Measurements from ENCODE around the gene NDFIP2. TPM values are rescaled to one million over a fixed set of nuclear protein-coding genes. Genes with fewer than 3 reads are reported as not detected.

The NDFIP2 gene
- total RNA-seq, 2 donors from 2014 or later, result 84.2 to 130 TPM

DNA sequence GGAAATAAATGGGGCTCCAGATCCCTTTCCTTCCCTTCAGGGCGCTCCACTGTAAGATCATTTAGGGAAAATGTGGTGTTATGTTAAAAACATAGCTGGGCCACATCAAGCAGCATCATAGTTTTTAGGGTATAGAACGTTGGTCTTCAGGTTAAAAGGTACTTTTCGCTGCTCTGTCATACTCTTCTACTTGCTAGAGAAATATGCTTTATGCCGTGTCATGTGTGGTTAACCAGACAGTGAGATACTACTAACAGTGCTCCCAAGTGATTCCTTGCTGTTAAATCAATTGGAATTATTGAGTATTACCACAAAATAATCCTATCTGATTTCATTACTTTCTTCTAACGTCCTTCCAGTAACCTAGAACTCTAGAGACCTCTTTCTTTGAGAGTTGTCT, 1.1 kb upstream of the NDFIP2 start:
- no peak for DNase-seq
- H3K9me3 ChIP-seq, result no peaks in the 10 kb centered on the region
- H3K36me3 ChIP-seq, result no peaks in the 10 kb centered on the region
- intact Hi-C loops (cut with DNase I), result no loop called here
- H3K9ac ChIP-seq (ENCODE audit: low read depth in 2 of 2, low read length in 2 of 2), result no peak overlapping the region
- no peak overlapping the region for H3K27ac ChIP-seq
- no peaks in the 10 kb centered on the region for H3K4me1 ChIP-seq
- H3K4me3 ChIP-seq, result no peak overlapping the region
- TF ChIP-seq, protein P1, sequence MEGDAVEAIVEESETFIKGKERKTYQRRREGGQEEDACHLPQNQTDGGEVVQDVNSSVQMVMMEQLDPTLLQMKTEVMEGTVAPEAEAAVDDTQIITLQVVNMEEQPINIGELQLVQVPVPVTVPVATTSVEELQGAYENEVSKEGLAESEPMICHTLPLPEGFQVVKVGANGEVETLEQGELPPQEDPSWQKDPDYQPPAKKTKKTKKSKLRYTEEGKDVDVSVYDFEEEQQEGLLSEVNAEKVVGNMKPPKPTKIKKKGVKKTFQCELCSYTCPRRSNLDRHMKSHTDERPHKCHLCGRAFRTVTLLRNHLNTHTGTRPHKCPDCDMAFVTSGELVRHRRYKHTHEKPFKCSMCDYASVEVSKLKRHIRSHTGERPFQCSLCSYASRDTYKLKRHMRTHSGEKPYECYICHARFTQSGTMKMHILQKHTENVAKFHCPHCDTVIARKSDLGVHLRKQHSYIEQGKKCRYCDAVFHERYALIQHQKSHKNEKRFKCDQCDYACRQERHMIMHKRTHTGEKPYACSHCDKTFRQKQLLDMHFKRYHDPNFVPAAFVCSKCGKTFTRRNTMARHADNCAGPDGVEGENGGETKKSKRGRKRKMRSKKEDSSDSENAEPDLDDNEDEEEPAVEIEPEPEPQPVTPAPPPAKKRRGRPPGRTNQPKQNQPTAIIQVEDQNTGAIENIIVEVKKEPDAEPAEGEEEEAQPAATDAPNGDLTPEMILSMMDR (IDR thresholded peaks at IDR 0.05), result no peak
- no peaks in the 10 kb centered on the region for H3K27me3 ChIP-seq

DNA sequence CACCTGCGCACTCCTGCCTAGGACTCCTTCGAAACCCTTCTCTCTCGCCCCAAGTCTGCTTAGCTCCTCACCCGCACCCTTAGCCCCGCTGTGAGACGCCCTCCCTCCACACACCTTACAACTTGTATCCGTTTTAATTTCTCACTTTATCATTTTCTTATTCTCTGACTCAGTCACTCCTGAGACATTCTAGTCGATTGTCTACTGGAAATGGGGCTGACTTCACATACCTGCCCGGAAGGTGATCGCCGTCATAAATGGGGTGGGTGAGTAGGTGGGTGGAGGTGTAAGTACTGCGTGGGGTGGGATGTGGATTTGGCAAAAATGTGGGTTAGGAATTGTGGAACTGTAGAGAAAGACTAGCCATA, 714 bp downstream of the NDFIP2 start:
- DNase-seq, result peak; percentile 55
- Histone ChIP-seq H3K9ac (ENCODE audit: low read depth in 2 of 2, low read length in 2 of 2) (peak overlapping the region; percentile 84 to 98), H3K4me1 (no peaks in the 10 kb centered on the region), H3K36me3 (no peaks in the 10 kb centered on the region), H3K4me3 (peak overlapping the region; percentile 67), H3K9me3 (no peaks in the 10 kb centered on the region), H3K27me3 (no peaks in the 10 kb centered on the region), H3K27ac (peak overlapping the region; percentile 88)
- TF ChIP-seq, protein P1 (IDR thresholded peaks at IDR 0.05), result no peak
- intact Hi-C loops (cut with DNase I), result no loop called here

DNA sequence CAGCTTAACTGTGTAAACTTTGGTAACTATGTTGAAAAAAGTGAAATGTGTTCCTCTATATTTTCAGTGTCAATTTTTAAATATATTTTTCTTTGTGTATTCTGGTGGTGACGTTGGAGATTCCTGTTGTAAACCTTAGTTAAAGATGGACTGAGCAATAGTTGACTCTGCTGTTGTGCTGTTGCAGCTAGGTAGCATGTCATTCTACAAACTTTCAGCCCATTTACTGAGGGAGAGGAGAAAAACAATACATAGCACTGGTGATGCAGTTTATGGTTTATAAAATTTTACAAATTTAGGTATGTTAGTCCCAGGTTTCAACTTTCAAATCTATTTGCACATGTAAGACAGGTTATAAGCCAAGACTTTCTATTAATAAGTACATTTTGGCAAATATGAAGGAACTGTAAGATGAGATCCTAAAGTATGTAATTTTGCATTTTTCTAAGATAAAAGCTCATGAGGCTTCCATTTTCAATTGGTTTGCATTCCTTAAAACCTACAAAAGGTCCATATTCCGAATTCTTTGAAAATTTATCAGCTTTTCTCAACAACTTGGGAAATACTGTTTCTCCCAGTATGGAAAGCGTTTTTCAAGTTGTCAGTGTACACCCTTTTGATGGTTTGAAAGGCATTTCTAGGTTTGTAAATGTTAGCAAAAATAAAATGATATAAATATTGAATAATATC, 1.5 kb downstream of the NDFIP2 start:
- Histone ChIP-seq H3K4me3 (peak overlapping the region; percentile 67), H3K27ac (peak overlapping the region; percentile 4), H3K9ac (ENCODE audit: low read depth in 2 of 2, low read length in 2 of 2) (peak overlapping the region in 1 of 2 donors; percentile 59), H3K4me1 (no peaks in the 10 kb centered on the region), H3K36me3 (no peaks in the 10 kb centered on the region), H3K9me3 (no peaks in the 10 kb centered on the region), H3K27me3 (no peaks in the 10 kb centered on the region)
- intact Hi-C loops (cut with DNase I), result no loop called here
- DNase-seq, result no peak
- TF ChIP-seq, protein P1 (IDR thresholded peaks at IDR 0.05), result no peak

DNA sequence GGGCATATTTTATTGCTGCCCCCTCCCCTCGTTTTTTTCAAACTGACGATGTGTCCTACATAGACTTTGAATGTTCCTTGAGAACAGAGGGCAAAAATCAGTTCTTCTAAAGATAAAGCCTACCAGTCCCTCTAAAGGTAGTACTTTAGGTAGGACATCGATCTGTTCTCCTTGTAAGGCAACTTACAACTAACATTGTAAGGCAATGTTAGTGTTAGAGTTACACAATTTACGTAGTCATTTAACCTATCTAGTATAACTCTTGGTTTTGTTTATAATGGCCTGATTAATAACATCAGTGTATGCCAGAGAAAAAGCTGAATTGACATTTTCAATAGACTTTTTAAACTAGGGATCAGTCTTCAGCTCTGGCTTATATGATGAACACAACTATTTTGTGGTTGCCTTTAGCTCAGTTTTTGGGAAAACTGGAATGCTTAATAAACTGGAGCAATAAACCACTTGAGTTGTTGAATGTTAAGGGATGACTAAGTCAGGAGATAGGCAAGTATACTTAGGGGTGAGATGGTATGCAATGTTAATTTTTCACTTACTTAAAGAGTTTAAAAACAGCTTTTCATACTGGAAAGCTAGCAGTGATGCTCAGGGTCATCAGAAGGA, 2.2 kb downstream of the NDFIP2 start:
- TF ChIP-seq, protein P1 (IDR thresholded peaks at IDR 0.05), result no peak
- Histone ChIP-seq H3K4me3 (peak overlapping the region; percentile 67), H3K27me3 (no peaks in the 10 kb centered on the region), H3K9me3 (no peaks in the 10 kb centered on the region), H3K9ac (ENCODE audit: low read depth in 2 of 2, low read length in 2 of 2) (peak overlapping the region in 1 of 2 donors; percentile 59), H3K27ac (peak overlapping the region; percentile 25), H3K4me1 (no peaks in the 10 kb centered on the region), H3K36me3 (no peaks in the 10 kb centered on the region)
- intact Hi-C loops (cut with DNase I), result no loop called here
- DNase-seq, result no peak

DNA sequence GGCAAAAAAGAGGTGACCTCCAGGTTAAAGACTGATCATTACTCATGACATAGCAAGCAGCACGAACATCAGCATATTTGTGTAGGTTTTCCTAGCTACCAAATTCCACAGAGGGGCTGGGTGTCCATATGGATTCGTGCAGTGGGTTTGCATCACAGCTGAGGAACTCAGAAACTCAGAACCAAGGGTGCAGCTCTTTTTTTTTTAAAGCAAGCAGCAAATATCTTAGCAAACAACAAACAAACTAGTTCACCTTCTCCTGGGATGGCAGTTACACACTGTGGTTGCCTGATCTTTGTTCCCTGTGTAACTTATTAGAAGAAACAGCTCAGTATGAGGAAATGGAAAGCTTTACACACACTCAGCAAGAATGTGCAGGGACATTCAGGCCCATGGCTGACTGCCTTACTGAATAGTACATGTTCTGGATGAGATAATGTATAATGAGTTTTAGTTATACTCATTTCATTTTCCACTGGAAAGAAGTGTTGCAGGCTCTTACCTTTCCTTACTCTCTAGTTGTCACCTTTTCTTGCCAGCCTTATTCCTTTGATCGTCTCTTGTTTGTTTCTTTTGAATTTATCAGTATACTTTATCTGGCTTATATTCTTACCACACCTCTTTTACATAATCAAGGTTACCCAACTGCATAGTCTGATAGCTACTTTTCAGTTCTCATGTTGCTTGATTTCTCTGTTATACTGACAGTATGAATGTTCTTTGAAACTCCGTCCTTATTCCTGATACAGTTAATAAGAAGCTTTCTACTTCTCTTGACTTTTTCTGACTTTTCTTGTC, 4.3 kb downstream of the NDFIP2 start:
- Histone ChIP-seq H3K27me3 (no peaks in the 10 kb centered on the region), H3K9ac (ENCODE audit: low read depth in 2 of 2, low read length in 2 of 2) (peak overlapping the region in 1 of 2 donors; percentile 70), H3K36me3 (no peaks in the 10 kb centered on the region), H3K27ac (peak overlapping the region; percentile 63), H3K4me3 (no peak overlapping the region), H3K9me3 (no peaks in the 10 kb centered on the region), H3K4me1 (no peaks in the 10 kb centered on the region)
- TF ChIP-seq, protein P1 (IDR thresholded peaks at IDR 0.05), result no peak
- peak; percentile 61 for DNase-seq
- intact Hi-C loops (cut with DNase I), result no loop called here
